Occipital lobe (tissue), 2 donors: Measurements from ENCODE around the gene CNTNAP2. TPM values are rescaled to one million over a fixed set of nuclear protein-coding genes. Genes with fewer than 3 reads are reported as not detected.
A peak's percentile ranks its signal among the peaks of the same experiment; 100 is the strongest.

ENCODE experiments used
- DNase-seq: peaks from one replicate; lab custom pipeline; 2025; lab: John Stamatoyannopoulos, UW
- total RNA-seq: library from RNA; depleted of rRNA; stranded (reverse); fragments of >200 nt; gene quantifications from one replicate; pipeline ENCODE4 v1.2.3, GENCODE V29; 2014

Gene CNTNAP2
- total RNA-seq = 37.3 TPM

- DNase-seq = peak; percentile 77
Observed at GRCh38 chr7:146116521-146117222, at the start of gene CNTNAP2. CNTNAP2 (plus strand) TSS chr7:146116801; CDS start chr7:146116877, 76 bp downstream.

GRCh38 chr7:146067880-146068279 lies 48.7 kb upstream of the CNTNAP2 start:
- DNase-seq = no peak

GRCh38 chr7:146074195-146074765 lies 42.3 kb upstream of the CNTNAP2 start:
- DNase-seq = no peak

- DNase-seq = no peak
Observed at GRCh38 chr7:146076344-146076743, 40.3 kb upstream of the CNTNAP2 start.

- no peak for DNase-seq
Observed at GRCh38 chr7:146084086-146084485, 32.5 kb upstream of the CNTNAP2 start.

GRCh38 chr7:146090023-146090645 lies 26.5 kb upstream of the CNTNAP2 start:
- DNase-seq = no peak

- no peak for DNase-seq
Observed at GRCh38 chr7:146094356-146094755, 22.2 kb upstream of the CNTNAP2 start.

GRCh38 chr7:146096994-146097393 lies 19.6 kb upstream of the CNTNAP2 start:
- no peak for DNase-seq

GRCh38 chr7:146106319-146106718 lies 10.3 kb upstream of the CNTNAP2 start:
- no peak for DNase-seq

- no peak for DNase-seq
Observed at GRCh38 chr7:146112755-146113154, 3.8 kb upstream of the CNTNAP2 start.

- DNase-seq = no peak
Observed at GRCh38 chr7:146115548-146115850, 1.1 kb upstream of the CNTNAP2 start.

- DNase-seq = peak; percentile 77
Observed at GRCh38 chr7:146115851-146116520, 615 bp upstream of the CNTNAP2 start.

GRCh38 chr7:146117576-146117975 lies 975 bp downstream of the CNTNAP2 start:
- DNase-seq = no peak

- DNase-seq = no peak
Observed at GRCh38 chr7:146119002-146119401, 2.4 kb downstream of the CNTNAP2 start.

GRCh38 chr7:146123715-146124114 lies 7.1 kb downstream of the CNTNAP2 start:
- DNase-seq = no peak

- no peak for DNase-seq
Observed at GRCh38 chr7:146126767-146127509, 10.3 kb downstream of the CNTNAP2 start.

- DNase-seq = no peak
Observed at GRCh38 chr7:146129296-146129695, 12.7 kb downstream of the CNTNAP2 start.

GRCh38 chr7:146129997-146130396 lies 13.4 kb downstream of the CNTNAP2 start:
- no peak for DNase-seq

- no peak for DNase-seq
Observed at GRCh38 chr7:146131701-146132100, 15.1 kb downstream of the CNTNAP2 start.

GRCh38 chr7:146136357-146136875 lies 19.8 kb downstream of the CNTNAP2 start:
- no peak for DNase-seq

- no peak for DNase-seq
Observed at GRCh38 chr7:146138926-146139325, 22.3 kb downstream of the CNTNAP2 start.
